Activated T-cell treated with anti-CD3 and anti-CD28 coated beads, Interleukin-2, amount 50 U/mL, for 72 hours (primary cell): ENCODE data around the gene ZSCAN23. TPM values are rescaled to one million over a fixed set of nuclear protein-coding genes. Genes with fewer than 3 reads are reported as not detected.
"Not testable (repeated sequence)": the region's sequence is repeated elsewhere in the genome, so short reads cannot be mapped to it uniquely, and the experiment has no call there.

ENCODE experiments used
- ATAC-seq, 2 donors: fragments of 150-1000 bp; cut with Tn5 transposase; replicated peaks in 1 of 2; 2 replicates each; pipeline ENCODE4 v1.10.0; 2021; ENCODE audit warnings: moderate library complexity in 2 of 2, mild to moderate bottlenecking in 1 of 2
- DNase-seq, 2 donors: peaks; one replicate each; pipeline ENCODE4 v3.0.0; 2021 to 2022; ENCODE audit warnings: mixed read lengths in 1 of 2
- H3K27ac Mint-ChIP-seq: one replicate; pipeline ENCODE4 v1.8.0; 2022; ENCODE audit warnings: mild to moderate bottlenecking, moderate library complexity, mixed read lengths
- H3K27me3 Mint-ChIP-seq: one replicate; pipeline ENCODE4 v1.8.0; 2022; ENCODE audit warnings: low read depth, mixed read lengths
- H3K36me3 Mint-ChIP-seq, 2 donors: one replicate each; pipeline ENCODE4 v1.8.0; 2022; ENCODE audit warnings: mixed read lengths in 2 of 2, mild to moderate bottlenecking in 1 of 2; ENCODE audit not compliant: insufficient read depth in 2 of 2
- H3K4me1 Mint-ChIP-seq: one replicate; pipeline ENCODE4 v1.8.0; 2022; ENCODE audit warnings: low read depth, mixed read lengths
- H3K4me3 Mint-ChIP-seq, 2 donors: one replicate each; pipeline ENCODE4 v1.8.0; 2022; ENCODE audit warnings: mild to moderate bottlenecking in 2 of 2, mixed read lengths in 2 of 2, moderate library complexity in 2 of 2
- H3K9me3 Mint-ChIP-seq, 2 donors: one replicate each; pipeline ENCODE4 v1.8.0; 2022; ENCODE audit warnings: mixed read lengths in 2 of 2
- total RNA-seq, 2 donors: library from RNA; stranded (reverse); gene quantifications; one replicate each; pipeline ENCODE4 v1.2.3, GENCODE V29; 2022

The ZSCAN23 gene
- total RNA-seq, 2 donors from 2014 or later, result 2.5 to 4.3 TPM

DNA sequence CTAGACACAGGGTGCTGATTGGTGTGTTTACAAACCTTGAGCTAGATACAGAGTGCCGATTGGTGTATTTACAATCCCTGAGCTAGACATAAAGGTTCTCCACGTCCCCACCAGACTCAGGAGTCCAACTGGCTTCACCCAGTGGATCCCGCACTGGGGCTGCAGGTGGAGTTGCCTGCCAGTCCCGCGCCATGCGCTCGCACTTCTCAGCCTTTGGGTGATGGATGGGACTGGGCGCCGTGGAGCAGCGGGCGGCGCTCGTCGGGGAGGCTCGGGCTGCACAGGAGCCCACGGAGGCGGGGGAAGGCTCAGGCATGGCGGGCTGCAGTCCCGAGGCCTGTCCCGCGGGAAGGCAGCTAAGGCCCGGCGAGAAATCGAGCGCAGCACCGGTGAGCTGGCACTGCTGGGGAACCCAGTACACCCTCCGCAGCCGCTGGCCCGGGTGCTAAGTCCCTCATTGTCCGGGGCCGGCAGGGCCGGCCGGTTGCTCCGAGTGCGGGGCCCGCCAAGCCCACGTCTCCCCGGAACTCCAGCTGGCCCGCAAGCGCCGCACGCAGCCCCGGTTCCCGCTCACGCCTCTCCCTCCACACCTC lies 26.0 kb upstream of the ZSCAN23 start:
- ATAC-seq, H3K4me3 Mint-ChIP-seq, H3K9me3 Mint-ChIP-seq, DNase-seq, H3K27ac Mint-ChIP-seq, H3K36me3 Mint-ChIP-seq, H3K4me1 Mint-ChIP-seq: not testable (repeated sequence)
- H3K27me3 Mint-ChIP-seq, result peaks cover 49% of the 10 kb centered on the region

GRCh38 chr6:28468056-28468455 lies 24.8 kb upstream of the ZSCAN23 start:
- no peak overlapping the region for H3K27ac Mint-ChIP-seq
- DNase-seq (no peak), ATAC-seq (no peak)
- H3K9me3 Mint-ChIP-seq, result no peaks in the 10 kb centered on the region
- peaks cover 0 to 1% of the 10 kb centered on the region in 2 donors for H3K36me3 Mint-ChIP-seq
- H3K4me1 Mint-ChIP-seq, result no peaks in the 10 kb centered on the region
- no peak overlapping the region for H3K4me3 Mint-ChIP-seq
- H3K27me3 Mint-ChIP-seq, result peaks cover 49% of the 10 kb centered on the region

- ATAC-seq (peak in 1 of 2 donors; percentile 75), DNase-seq (peak in 1 of 2 donors; percentile 15)
- peaks cover 76% of the 10 kb centered on the region for H3K27me3 Mint-ChIP-seq
- no peaks in the 10 kb centered on the region for H3K36me3 Mint-ChIP-seq
- no peak overlapping the region for H3K27ac Mint-ChIP-seq
- H3K4me1 Mint-ChIP-seq, result peaks cover 8% of the 10 kb centered on the region
- H3K4me3 Mint-ChIP-seq, result no peak overlapping the region
- H3K9me3 Mint-ChIP-seq, result no peaks in the 10 kb centered on the region
Observed at GRCh38 chr6:28462401-28462800, 19.1 kb upstream of the ZSCAN23 start.

DNA sequence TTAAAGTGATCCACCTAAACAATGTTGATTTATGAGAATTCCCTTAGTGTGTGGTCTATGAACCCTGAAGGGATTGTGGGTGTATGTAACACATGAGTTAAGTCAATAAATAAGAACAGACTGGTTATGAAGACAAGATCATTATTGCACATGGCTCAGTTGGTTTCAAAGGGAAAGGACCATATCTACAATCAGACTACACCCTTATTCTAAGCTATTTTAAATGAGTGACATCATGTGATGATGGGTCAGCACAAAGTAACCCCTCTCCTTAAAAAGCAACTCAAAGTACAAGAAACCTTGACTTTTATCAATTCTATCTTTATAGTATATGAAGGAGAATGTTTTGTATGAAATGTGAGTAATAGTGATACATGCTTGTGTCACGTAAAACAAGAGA lies 15.3 kb upstream of the ZSCAN23 start:
- H3K27ac Mint-ChIP-seq, result no peak overlapping the region

DNA sequence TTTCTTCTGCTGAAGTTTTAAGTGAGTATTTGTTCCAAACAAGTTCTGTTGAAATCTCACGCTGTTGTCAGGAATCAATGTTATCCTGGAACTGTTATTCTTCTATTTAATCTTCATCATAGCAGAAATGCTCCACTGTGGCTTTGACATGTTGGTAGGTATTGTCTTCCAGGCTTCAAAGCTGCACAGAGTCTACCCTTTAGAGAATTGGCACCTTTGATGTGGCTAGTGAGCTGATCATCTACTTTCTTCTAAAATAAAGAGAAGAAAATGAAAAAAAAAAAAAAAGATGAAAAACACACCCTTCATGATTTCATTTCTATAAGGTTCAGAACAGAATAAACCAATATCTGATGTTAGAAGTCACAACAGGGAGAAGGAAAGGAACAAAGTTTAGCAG lies 5.8 kb upstream of the ZSCAN23 start:
- H3K4me3 Mint-ChIP-seq, result no peak overlapping the region
- peaks cover 20% of the 10 kb centered on the region for H3K27me3 Mint-ChIP-seq
- peaks cover 3% of the 10 kb centered on the region in 2 donors for H3K36me3 Mint-ChIP-seq
- no peak overlapping the region for H3K27ac Mint-ChIP-seq
- ATAC-seq (no peak), DNase-seq (no peak)
- H3K4me1 Mint-ChIP-seq, result peaks cover 16% of the 10 kb centered on the region
- peaks cover 1 to 5% of the 10 kb centered on the region in 2 donors for H3K9me3 Mint-ChIP-seq

More for the DNA sequence above, 15.3 kb upstream of the ZSCAN23 start:
- Mint-ChIP-seq H3K27me3 (peaks cover 74% of the 10 kb centered on the region), H3K4me1 (peaks cover 8% of the 10 kb centered on the region), H3K9me3 (no peaks in the 10 kb centered on the region), H3K36me3 (no peaks in the 10 kb centered on the region), H3K4me3 (no peak overlapping the region)
- no peak for ATAC-seq
- DNase-seq, result no peak

DNA sequence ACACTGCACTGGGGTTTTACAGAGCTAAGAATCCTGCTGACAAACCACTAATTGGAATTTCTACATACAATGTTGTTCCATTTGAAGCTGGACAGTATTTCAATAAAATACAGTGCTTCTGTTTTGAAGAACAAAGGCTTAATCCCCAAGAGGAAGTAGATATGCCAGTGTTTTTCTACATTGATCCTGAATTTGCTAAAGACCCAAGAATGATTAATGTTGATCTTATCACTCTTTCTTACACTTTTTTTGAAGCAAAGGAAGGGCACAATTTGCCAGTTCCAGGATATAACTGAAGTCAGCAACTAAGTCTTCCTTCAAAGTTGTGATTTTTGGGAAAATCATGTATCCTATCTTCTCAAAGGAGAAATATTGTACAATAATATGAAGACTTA lies 4.2 kb upstream of the ZSCAN23 start:
- ATAC-seq, H3K36me3 Mint-ChIP-seq, H3K9me3 Mint-ChIP-seq, H3K27ac Mint-ChIP-seq, DNase-seq: not testable (repeated sequence)
- Mint-ChIP-seq H3K4me3 (peak overlapping the region; percentile 90 to 95), H3K4me1 (peaks cover 32% of the 10 kb centered on the region), H3K27me3 (peaks cover 20% of the 10 kb centered on the region)

DNA sequence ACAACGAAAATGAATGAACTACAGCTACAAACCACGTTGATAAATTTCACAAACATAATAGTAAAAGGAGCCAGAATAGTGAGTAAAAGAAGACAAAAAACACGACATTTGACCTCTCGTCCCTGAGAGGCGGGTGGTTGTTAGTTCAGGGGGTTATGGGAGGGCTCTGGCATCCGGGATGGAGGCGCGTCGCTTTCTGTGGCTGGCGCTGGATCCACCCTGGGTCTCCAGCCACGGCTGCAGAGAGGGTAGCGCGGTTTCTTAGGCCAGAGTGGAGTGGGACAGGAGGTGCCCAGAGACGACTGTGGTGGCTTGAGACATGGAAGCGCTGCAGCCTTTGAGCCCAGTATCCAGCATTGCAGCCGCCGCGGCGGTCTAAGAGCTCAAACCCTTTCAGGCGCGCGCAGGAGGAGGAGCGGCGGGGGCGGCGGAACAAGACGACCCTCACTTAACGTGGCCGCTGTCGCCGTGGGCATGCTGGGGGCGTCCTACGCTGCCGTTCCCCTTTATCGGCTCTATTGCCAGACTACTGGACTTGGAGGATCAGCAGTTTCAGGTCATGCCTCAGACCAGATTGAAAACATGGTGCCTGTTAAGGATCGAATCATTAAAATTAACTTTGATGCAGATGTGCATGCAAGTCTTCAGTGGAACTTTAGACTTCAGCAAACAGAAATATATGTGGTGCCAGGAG lies 3.7 kb upstream of the ZSCAN23 start:
- Mint-ChIP-seq H3K36me3 (peaks cover 5 to 7% of the 10 kb centered on the region in 2 donors), H3K9me3 (peaks cover 1 to 5% of the 10 kb centered on the region in 2 donors), H3K27ac (peak overlapping the region; percentile 51), H3K4me3 (peak overlapping the region; percentile 90 to 95), H3K4me1 (peaks cover 37% of the 10 kb centered on the region), H3K27me3 (peaks cover 20% of the 10 kb centered on the region)
- ATAC-seq (no peak), DNase-seq (peak; percentile 9 to 13)

DNA sequence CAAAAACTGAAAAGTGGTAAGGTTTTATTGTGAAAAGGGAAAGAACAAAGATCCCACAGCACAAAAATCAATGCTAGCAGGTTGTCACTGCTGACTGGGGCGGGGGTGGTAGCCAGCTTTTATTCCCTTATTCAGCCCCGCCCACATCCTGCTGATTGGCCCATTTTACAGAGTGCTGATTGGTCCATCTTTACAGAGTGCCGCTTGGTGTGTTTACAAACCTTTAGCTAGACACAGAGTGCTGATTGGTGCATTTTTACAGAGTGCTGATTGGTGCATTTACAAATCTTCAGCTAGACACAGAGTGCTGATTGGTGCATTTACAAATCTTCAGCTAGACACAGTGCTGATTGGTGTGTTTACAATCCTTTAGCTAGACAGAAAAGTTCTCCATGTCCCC lies 1.5 kb upstream of the ZSCAN23 start:
- not testable (repeated sequence) for ATAC-seq, H3K36me3 Mint-ChIP-seq, H3K9me3 Mint-ChIP-seq, H3K27ac Mint-ChIP-seq
- peak; percentile 14 to 28 for DNase-seq
- Mint-ChIP-seq H3K4me3 (peak overlapping the region; percentile 100), H3K4me1 (peaks cover 37% of the 10 kb centered on the region), H3K27me3 (peaks cover 20% of the 10 kb centered on the region)

DNA sequence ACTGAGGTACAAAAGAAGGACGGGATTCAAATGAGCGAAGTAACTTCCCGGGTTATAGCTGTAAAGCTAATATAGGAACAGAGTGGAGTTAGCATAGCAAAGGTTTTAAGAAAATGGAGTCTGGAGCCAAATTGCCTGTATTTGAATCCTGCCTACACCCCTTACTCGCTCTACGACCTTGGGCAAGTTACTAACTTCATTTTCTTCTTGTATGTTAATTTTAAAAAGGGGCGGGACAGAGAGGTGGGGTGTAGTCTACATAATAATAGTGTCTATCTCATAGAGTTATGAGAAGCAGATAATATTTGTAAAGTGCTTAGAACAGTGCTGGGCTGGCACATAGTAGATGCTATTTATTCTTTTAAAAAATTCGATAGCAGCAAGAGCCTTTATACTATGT lies 705 bp downstream of the ZSCAN23 start:
- H3K9me3 Mint-ChIP-seq, result peaks cover 1 to 5% of the 10 kb centered on the region in 2 donors
- peaks cover 5 to 7% of the 10 kb centered on the region in 2 donors for H3K36me3 Mint-ChIP-seq
- H3K4me1 Mint-ChIP-seq, result peaks cover 37% of the 10 kb centered on the region
- peak overlapping the region; percentile 92 for H3K27ac Mint-ChIP-seq
- H3K4me3 Mint-ChIP-seq, result peak overlapping the region; percentile 100
- H3K27me3 Mint-ChIP-seq, result peaks cover 20% of the 10 kb centered on the region
- no peak for ATAC-seq
- no peak for DNase-seq

- peak in 1 of 2 donors; percentile 25 for ATAC-seq
- no peaks in the 10 kb centered on the region for H3K9me3 Mint-ChIP-seq
Observed at GRCh38 chr6:28436404-28436803, 6.9 kb downstream of the ZSCAN23 start.

DNA sequence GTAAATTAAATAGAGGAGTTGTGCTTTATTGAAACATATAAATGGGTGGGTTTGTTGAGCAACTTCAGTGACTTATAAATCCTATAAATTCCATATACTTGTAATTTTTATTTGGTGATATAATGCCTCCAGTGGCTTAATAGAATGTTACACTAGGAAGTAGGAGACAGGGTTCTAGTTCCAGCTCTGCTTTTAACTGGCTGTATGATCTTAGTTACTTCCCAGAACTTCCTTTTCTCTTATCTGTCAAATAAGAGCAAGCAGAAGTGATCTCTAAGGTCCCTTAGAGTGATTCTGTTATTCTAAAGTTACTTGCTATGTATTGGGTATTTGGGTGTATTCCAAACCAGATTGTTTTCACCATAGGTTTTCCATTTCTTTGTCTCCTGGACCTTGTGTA lies 10.2 kb downstream of the ZSCAN23 start:
- Mint-ChIP-seq H3K4me3 (no peak overlapping the region), H3K36me3 (peaks cover 2 to 4% of the 10 kb centered on the region in 2 donors), H3K9me3 (no peaks in the 10 kb centered on the region), H3K27ac (no peak overlapping the region), H3K4me1 (peaks cover 10% of the 10 kb centered on the region), H3K27me3 (no peaks in the 10 kb centered on the region)
- DNase-seq (no peak), ATAC-seq (no peak)

More at GRCh38 chr6:28436404-28436803, 6.9 kb downstream of the ZSCAN23 start:
- no peaks in the 10 kb centered on the region for H3K27me3 Mint-ChIP-seq
- H3K27ac Mint-ChIP-seq, result no peak overlapping the region
- DNase-seq, result no peak
- H3K36me3 Mint-ChIP-seq, result peaks cover 2 to 3% of the 10 kb centered on the region in 2 donors
- peak overlapping the region in 1 of 2 donors; percentile 13 for H3K4me3 Mint-ChIP-seq
- H3K4me1 Mint-ChIP-seq, result peaks cover 10% of the 10 kb centered on the region

- Mint-ChIP-seq H3K27me3 (peaks cover 3% of the 10 kb centered on the region), H3K4me3 (no peak overlapping the region), H3K4me1 (peaks cover 24% of the 10 kb centered on the region), H3K36me3 (peaks cover 3 to 8% of the 10 kb centered on the region in 2 donors), H3K27ac (no peak overlapping the region), H3K9me3 (no peaks in the 10 kb centered on the region)
- ATAC-seq, result no peak
- no peak for DNase-seq
Observed at GRCh38 chr6:28429781-28430180, 13.5 kb downstream of the ZSCAN23 start.

DNA sequence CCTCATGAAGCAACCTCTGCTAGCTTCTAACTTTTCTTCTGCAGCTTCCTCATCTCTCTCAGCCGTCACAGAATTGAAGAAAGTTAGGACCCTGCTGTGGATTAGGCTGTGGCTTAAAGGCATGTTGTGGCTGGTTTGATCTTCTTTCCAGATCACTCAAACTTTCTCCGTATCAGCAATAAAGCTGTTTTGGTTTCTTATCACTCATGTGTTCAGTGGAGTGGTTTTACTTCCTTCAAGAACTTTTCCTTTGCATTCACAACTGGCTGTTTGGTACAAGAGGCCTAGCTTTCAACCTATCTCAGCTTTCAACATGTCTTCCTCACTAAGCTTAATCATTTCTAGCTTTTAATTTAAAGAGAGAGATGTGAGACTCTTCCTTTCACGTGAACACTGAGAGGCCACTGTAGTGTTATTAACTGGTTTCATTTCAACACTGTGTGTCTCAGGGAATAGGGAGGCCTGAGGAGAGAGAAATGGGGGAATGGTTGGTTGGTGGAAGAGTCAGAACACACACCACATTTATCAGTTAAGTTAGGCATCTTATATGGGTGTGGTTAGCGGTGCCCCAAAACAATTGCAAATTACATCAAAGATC lies 17.2 kb downstream of the ZSCAN23 start:
- Mint-ChIP-seq H3K4me1 (peaks cover 30% of the 10 kb centered on the region), H3K27me3 (peaks cover 9% of the 10 kb centered on the region), H3K27ac (peak overlapping the region; percentile 27), H3K36me3 (peaks cover 6 to 7% of the 10 kb centered on the region in 2 donors), H3K4me3 (peak overlapping the region; percentile 45 to 63), H3K9me3 (no peaks in the 10 kb centered on the region)
- ATAC-seq, result peak; percentile 85 to 89
- DNase-seq, result peak in 1 of 2 donors; percentile 17
